Epithelial cell of esophagus (primary cell): ENCODE measurements around the gene SYP.
A peak's percentile ranks its signal among the peaks of the same experiment; 100 is the strongest.

Source experiments
- DNase-seq: peaks from one replicate; pipeline ENCODE4 v3.0.0; 2010; ENCODE audit warnings: low read depth
- H3K4me3 ChIP-seq: 2 replicates; pipeline ENCODE4 v1.5.1; 2011; ENCODE audit warnings: mild to moderate bottlenecking, low read length, control low read depth
- TF ChIP-seq, protein P1 (sequence below): IDR thresholded peaks from 2 replicates; pipeline ENCODE4 v1.5.1; 2011; ENCODE audit warnings: low read depth, mild to moderate bottlenecking, low read length, control low read depth, inconsistent platforms; ENCODE audit not compliant: insufficient read depth; ENCODE audit errors: missing control alignments

The SYP gene

GRCh38 chrX:49192722-49193328 is 7.2 kb downstream of the SYP start:
- H3K4me3 ChIP-seq: no peak overlapping the region
- peak; percentile 50 for DNase-seq
- TF ChIP-seq, protein P1, sequence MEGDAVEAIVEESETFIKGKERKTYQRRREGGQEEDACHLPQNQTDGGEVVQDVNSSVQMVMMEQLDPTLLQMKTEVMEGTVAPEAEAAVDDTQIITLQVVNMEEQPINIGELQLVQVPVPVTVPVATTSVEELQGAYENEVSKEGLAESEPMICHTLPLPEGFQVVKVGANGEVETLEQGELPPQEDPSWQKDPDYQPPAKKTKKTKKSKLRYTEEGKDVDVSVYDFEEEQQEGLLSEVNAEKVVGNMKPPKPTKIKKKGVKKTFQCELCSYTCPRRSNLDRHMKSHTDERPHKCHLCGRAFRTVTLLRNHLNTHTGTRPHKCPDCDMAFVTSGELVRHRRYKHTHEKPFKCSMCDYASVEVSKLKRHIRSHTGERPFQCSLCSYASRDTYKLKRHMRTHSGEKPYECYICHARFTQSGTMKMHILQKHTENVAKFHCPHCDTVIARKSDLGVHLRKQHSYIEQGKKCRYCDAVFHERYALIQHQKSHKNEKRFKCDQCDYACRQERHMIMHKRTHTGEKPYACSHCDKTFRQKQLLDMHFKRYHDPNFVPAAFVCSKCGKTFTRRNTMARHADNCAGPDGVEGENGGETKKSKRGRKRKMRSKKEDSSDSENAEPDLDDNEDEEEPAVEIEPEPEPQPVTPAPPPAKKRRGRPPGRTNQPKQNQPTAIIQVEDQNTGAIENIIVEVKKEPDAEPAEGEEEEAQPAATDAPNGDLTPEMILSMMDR: peak; percentile 65

DNA sequence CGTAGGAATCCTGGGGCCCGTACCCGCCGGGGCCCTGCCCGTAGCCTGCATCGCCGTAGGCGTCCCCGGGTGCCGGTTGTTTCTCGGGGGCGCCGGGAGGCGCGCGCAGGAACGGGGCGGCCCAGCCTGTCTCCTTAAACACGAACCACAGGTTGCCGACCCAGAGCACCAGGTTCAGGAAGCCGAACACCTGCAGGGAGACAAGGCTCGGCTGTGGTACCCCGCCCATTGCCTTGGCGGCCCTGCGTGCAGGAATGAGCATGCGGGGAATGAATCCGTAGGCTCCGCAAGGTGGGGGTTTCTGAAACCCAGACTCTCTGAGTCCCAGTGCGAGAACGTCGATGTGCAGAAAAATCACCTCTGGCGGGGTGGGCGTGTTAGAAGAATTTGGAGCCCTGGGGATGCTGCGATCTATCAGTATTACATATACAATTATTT is 8.4 kb downstream of the SYP start:
- TF ChIP-seq, protein P1: no peak
- H3K4me3 ChIP-seq: peak overlapping the region; percentile 64
- no peak for DNase-seq

GRCh38 chrX:49190821-49191573 is 9.0 kb downstream of the SYP start:
- peak; percentile 98 for DNase-seq
- H3K4me3 ChIP-seq: peak overlapping the region; percentile 64
- TF ChIP-seq, protein P1: no peak

DNA sequence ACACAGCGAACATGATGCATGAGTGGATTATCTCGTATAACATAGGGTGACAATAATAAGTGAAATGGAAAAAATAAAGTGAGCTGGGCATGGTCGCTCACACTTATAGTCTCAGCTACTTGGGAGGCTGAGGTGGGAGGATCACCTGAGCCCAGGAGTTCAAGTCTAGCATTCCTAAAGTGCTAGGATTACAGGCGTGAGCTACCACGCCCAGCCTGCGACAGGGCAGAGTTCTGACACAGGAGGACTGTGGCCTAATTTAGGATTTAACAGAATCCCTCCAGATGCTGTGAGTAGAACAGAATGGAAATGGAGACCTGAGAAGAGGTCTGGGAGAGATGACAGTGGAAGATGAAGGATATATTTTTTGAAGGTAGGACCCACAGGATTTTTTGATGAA is 10.4 kb downstream of the SYP start:
- no peak for DNase-seq
- H3K4me3 ChIP-seq: peak overlapping the region; percentile 19

GRCh38 chrX:49188468-49189076 is 11.4 kb downstream of the SYP start:
- TF ChIP-seq, protein P1: no peak
- no peak for DNase-seq
- no peak overlapping the region for H3K4me3 ChIP-seq

More for the DNA sequence above, 10.4 kb downstream of the SYP start:
- TF ChIP-seq, protein P1: no peak

- TF ChIP-seq, protein P1: no peak
- no peak for DNase-seq
- H3K4me3 ChIP-seq: no peak overlapping the region
These were observed 12.5 kb downstream of the SYP start for GRCh38 chrX:49187526-49187925.
